Spleen (tissue), 11 donors: ENCODE measurements around the gene ELMO2. TPM values are rescaled to one million over a fixed set of nuclear protein-coding genes. Genes with fewer than 3 reads are reported as not detected.

Experiments used
- DNase-seq: peaks from one replicate; pipeline ENCODE4 v3.0.0-alpha.2; 2020
- H3K27ac ChIP-seq, 8 donors: fragments of 200-600 bp; sonication (generic) in 7 of 8; 1 replicate in 4 of 8; 2 replicates in 4 of 8; pipeline versions ENCODE4 v1.5.0 to v1.8.0; 2016 to 2021; ENCODE audit warnings: inconsistent platforms in 4 of 8, mild to moderate bottlenecking in 4 of 8, moderate library complexity in 1 of 8
- H3K27me3 ChIP-seq, 7 donors: fragments of 200-600 bp; sonication (generic) in 6 of 7; replicated peaks in 1 of 7; 1 replicate in 4 of 7; 2 replicates in 3 of 7; pipeline versions ENCODE4 v1.5.0 to v1.8.0; 2016 to 2021; ENCODE audit warnings: inconsistent platforms in 3 of 7, mild to moderate bottlenecking in 1 of 7
- H3K36me3 ChIP-seq, 6 donors: fragments of 200-600 bp; sonication (generic) in 5 of 6; 1 replicate in 4 of 6; 2 replicates in 2 of 6; pipeline versions ENCODE4 v1.5.0 to v1.8.0; 2016 to 2021; ENCODE audit warnings: inconsistent platforms in 2 of 6
- H3K4me1 ChIP-seq, 6 donors: fragments of 200-600 bp; sonication (generic) in 5 of 6; 1 replicate in 3 of 6; 2 replicates in 3 of 6; pipeline versions ENCODE4 v1.5.0 to v1.8.0; 2016 to 2021; ENCODE audit warnings: inconsistent platforms in 3 of 6
- H3K4me3 ChIP-seq, 8 donors: fragments of 200-600 bp; sonication (generic) in 7 of 8; 1 replicate in 4 of 8; 2 replicates in 4 of 8; pipeline versions ENCODE4 v1.5.0 to v1.8.0; 2016 to 2021; ENCODE audit warnings: inconsistent platforms in 4 of 8, mild to moderate bottlenecking in 4 of 8, moderate library complexity in 2 of 8
- H3K9me3 ChIP-seq, 8 donors: fragments of 200-600 bp; sonication (generic) in 7 of 8; 1 replicate in 4 of 8; 2 replicates in 4 of 8; pipeline versions ENCODE4 v1.5.0 to v1.8.0; 2016 to 2021; ENCODE audit warnings: inconsistent platforms in 4 of 8
- POLR2A ChIP-seq, 3 donors: fragments of 450-650 bp; IDR thresholded peaks; one replicate each; pipeline ENCODE4 v1.5.1; 2017; ENCODE audit warnings: antibody characterized with exemption in 3 of 3, mild to moderate bottlenecking in 1 of 3
- POLR2AphosphoS5 ChIP-seq, 3 donors: sonication (generic); formaldehyde crosslinking; IDR thresholded peaks; one replicate each; pipeline ENCODE4 v1.5.1; 2017; ENCODE audit warnings: antibody characterized with exemption in 3 of 3
- WGBS, 5 donors: extraction: QIAGEN DNeasy Blood & Tissue Kit in 3 of 5; methylation state at CpG; one replicate each; pipeline versions ENCODE4 v1.1.5 to v1.1.7; 2013 to 2018; 5-methylcytosine and 5-hydroxymethylcytosine counted together
- intact Hi-C: fragments of 100-400 bp; cut with DNase I; formaldehyde crosslinking; loops from one replicate; pipeline ENCODE4 v1.15.0; 2023; ENCODE audit warnings: low total_unique reads
- polyA plus RNA-seq, 3 donors: library from polyadenylated mRNA; stranded (reverse); fragments of 200-250 nt; gene quantifications; one replicate each; pipeline ENCODE4 v1.2.1, GENCODE V29; 2013
- total RNA-seq, 7 donors: library from RNA; depleted of rRNA in 3 of 7; stranded (reverse); fragments of >200 nt in 3 of 7; fragmentation: NEBNext Ultra II Directional in 4 of 7; extraction: Animal tissue kit (Norgen Biotek cat#: 25700) in 4 of 7; gene quantifications; one replicate each; pipeline versions ENCODE4 v1.1.0 to v1.2.1, GENCODE V29; 2016 to 2021
- TF ChIP-seq, protein P1 (sequence below), 11 experiments: fragments of 200-600 bp in 7 of 11; fragments of 450-650 bp in 4 of 11; sonication (generic) in 4 of 11; IDR thresholded peaks in 8 of 11; conservative IDR thresholded peaks in 3 of 11; 1 replicate in 7 of 11; 2 replicates in 4 of 11; pipeline versions ENCODE4 v1.4.0 to v1.8.0; 2016 to 2021; ENCODE audit warnings: antibody characterized with exemption in 11 of 11, inconsistent platforms in 4 of 11, mild to moderate bottlenecking in 1 of 11
- donor health status: healthy with polysubstance abuse.
- donor health status: DM: no; HTN: no; CAD: no; lungs with moderate emphysema.
- donor health status: DM: no; HTN: no; CAD: no.
- donor health status: Bipolar disorder and iron deficiency.
- donor health status: healthy.
- donor health status: DM: no; HTN: no; CAD: no.
- donor health status: DM: yes; HTN: yes; CAD: no.

ELMO2 gene
- total and polyA plus RNA-seq, 10 donors, result 17.2 to 80.2 (median 61.0) TPM

DNA sequence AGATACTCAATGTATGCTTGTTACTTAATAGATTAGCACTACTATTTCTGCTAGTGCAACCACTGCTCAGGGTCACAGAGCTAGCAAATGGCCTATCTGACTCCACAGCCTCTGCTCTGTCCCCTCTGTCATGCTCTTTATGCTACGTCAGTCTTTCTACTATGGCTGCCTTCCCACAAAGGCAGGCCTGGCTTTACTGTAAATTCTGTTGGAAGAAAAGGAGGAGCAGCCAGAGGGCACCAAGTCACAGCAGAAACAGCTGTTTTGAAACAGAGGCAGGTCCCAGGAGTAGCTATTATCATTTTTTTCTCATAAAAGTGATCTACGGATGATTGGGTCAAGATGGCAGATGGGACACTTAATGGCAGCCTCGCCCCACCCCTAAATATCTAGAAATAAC lies 10.0 kb upstream of the ELMO2 start:
- no peak overlapping the region for H3K27ac ChIP-seq
- H3K27me3 ChIP-seq, result peaks cover 0 to 8% (median 0%) of the 10 kb centered on the region in 7 donors
- peaks cover 0 to 10% (median 2%) of the 10 kb centered on the region in 8 donors for H3K9me3 ChIP-seq
- TF ChIP-seq POLR2AphosphoS5 (IDR thresholded peaks at IDR 0.05), result no peak
- no peak for TF ChIP-seq POLR2A (IDR thresholded peaks at IDR 0.05)
- WGBS, 5 donors, result 69 to 84% (median 80%) methylated on average over 3 of the region's 3 CpGs
- no peak for DNase-seq
- peaks cover 0 to 3% (median 0%) of the 10 kb centered on the region in 6 donors for H3K4me1 ChIP-seq
- no peaks in the 10 kb centered on the region for H3K36me3 ChIP-seq
- intact Hi-C loops, result no loop called here
- no peak overlapping the region for H3K4me3 ChIP-seq

- no peak for DNase-seq
- H3K4me3 ChIP-seq, result no peak overlapping the region
- intact Hi-C loops, result no loop called here
- H3K4me1 ChIP-seq, result peaks cover 0 to 8% (median 1%) of the 10 kb centered on the region in 6 donors
- H3K27me3 ChIP-seq, result peaks cover 0 to 8% (median 0%) of the 10 kb centered on the region in 7 donors
- no peaks in the 10 kb centered on the region for H3K36me3 ChIP-seq
- 56 to 68% (median 59%) methylated on average over 3 of the region's 3 CpGs for WGBS, 5 donors
- H3K9me3 ChIP-seq, result peaks cover 0 to 10% (median 2%) of the 10 kb centered on the region in 8 donors
- TF ChIP-seq, protein P1, sequence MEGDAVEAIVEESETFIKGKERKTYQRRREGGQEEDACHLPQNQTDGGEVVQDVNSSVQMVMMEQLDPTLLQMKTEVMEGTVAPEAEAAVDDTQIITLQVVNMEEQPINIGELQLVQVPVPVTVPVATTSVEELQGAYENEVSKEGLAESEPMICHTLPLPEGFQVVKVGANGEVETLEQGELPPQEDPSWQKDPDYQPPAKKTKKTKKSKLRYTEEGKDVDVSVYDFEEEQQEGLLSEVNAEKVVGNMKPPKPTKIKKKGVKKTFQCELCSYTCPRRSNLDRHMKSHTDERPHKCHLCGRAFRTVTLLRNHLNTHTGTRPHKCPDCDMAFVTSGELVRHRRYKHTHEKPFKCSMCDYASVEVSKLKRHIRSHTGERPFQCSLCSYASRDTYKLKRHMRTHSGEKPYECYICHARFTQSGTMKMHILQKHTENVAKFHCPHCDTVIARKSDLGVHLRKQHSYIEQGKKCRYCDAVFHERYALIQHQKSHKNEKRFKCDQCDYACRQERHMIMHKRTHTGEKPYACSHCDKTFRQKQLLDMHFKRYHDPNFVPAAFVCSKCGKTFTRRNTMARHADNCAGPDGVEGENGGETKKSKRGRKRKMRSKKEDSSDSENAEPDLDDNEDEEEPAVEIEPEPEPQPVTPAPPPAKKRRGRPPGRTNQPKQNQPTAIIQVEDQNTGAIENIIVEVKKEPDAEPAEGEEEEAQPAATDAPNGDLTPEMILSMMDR (IDR thresholded peaks at IDR 0.05 in 8 of 11, conservative IDR thresholded peaks at IDR 0.05 in 3 of 11), result no peak
- TF ChIP-seq POLR2AphosphoS5 (IDR thresholded peaks at IDR 0.05) (no peak), POLR2A (IDR thresholded peaks at IDR 0.05) (no peak)
- no peak overlapping the region for H3K27ac ChIP-seq
Observed at GRCh38 chr20:46415773-46416172, 9.4 kb upstream of the ELMO2 start.

- intact Hi-C loops, result no loop called here
- Histone ChIP-seq H3K27me3 (peaks cover 0 to 8% (median 0%) of the 10 kb centered on the region in 7 donors), H3K4me3 (no peak overlapping the region), H3K36me3 (no peaks in the 10 kb centered on the region), H3K9me3 (peaks cover 0 to 10% (median 2%) of the 10 kb centered on the region in 8 donors), H3K4me1 (peaks cover 0 to 15% (median 7%) of the 10 kb centered on the region in 6 donors), H3K27ac (no peak overlapping the region)
- 78 to 91% (median 88%) methylated on average over 5 of the region's 5 CpGs for WGBS, 5 donors
- DNase-seq, result no peak
- no peak for TF ChIP-seq POLR2A (IDR thresholded peaks at IDR 0.05)
- TF ChIP-seq, protein P1 (IDR thresholded peaks at IDR 0.05 in 8 of 11, conservative IDR thresholded peaks at IDR 0.05 in 3 of 11), result no peak
- TF ChIP-seq POLR2AphosphoS5 (IDR thresholded peaks at IDR 0.05), result no peak
Observed at GRCh38 chr20:46414608-46415007, 8.2 kb upstream of the ELMO2 start.

- H3K27me3 ChIP-seq, result peaks cover 0 to 8% (median 0%) of the 10 kb centered on the region in 7 donors
- H3K36me3 ChIP-seq, result no peaks in the 10 kb centered on the region
- intact Hi-C loops, result no loop called here
- peaks cover 4 to 30% (median 18%) of the 10 kb centered on the region in 6 donors for H3K4me1 ChIP-seq
- peaks cover 0 to under 1% (median 0%) of the 10 kb centered on the region in 8 donors for H3K9me3 ChIP-seq
- no peak for DNase-seq
- no peak overlapping the region for H3K4me3 ChIP-seq
- no peak for TF ChIP-seq POLR2AphosphoS5 (IDR thresholded peaks at IDR 0.05)
- TF ChIP-seq, protein P1 (IDR thresholded peaks at IDR 0.05 in 8 of 11, conservative IDR thresholded peaks at IDR 0.05 in 3 of 11), result no peak
- no peak for TF ChIP-seq POLR2A (IDR thresholded peaks at IDR 0.05)
- H3K27ac ChIP-seq, result no peak overlapping the region
- 67 to 85% (median 77%) methylated on average over 3 of the region's 3 CpGs for WGBS, 5 donors
Observed at GRCh38 chr20:46411637-46412036, 5.2 kb upstream of the ELMO2 start.
